GM21367 (cell line): ENCODE measurements around the gene ARL14EP.

Experiments
- ATAC-seq: cut with Tn5 transposase; IDR thresholded peaks from one replicate; pipeline ENCODE4 v1.9.1; 2021; ENCODE audit not compliant: unreplicated experiment

The ARL14EP gene

DNA sequence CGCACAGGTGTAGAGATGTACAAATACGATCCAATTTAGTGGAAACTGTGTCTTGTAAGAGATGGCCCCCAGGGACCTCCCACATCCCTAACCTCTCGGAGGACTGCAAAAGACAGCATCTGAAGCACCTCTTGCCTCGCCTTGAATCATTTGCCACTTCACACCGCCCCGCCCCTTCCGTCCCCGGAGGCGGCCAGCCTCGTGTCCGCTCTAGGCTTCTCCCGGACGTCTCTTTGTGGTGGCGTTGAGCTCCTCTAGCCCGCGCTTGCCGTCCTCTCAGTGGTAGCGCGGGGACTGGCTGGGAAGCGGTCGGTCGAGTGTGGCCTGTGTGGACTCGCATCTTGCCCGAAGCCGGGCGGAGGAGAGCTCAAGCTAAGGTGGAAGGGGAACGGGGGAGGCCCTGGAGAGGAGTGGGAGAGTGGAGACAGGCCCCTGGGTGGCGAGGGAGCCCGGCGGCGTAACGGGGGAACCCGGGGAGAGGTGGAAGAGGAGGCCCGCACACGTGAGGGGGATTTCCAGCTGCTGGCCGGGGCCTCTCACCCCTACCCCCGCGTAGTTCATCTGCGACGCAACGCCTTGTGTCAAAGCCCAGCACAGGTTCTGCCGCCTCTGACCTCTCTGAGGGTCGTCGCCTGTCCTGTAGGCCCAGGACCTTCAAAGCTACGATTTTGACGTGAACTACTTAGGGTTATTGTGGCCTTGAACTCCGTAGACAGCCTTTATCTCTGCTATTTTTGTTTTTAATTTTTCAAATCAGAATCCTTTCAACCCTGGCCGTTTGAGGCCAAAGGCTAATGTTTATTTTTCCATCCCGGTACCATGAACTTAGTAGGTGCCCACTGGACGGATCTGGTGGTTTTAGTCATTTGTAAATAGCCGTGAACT, at the start of gene ARL14EP:
Gene ARL14EP (plus strand): TSS at position 279 of the 885 bp plus-strand sequence. CDS start 7,845 bp downstream, outside the sequence.
- peak; percentile 97 for ATAC-seq

DNA sequence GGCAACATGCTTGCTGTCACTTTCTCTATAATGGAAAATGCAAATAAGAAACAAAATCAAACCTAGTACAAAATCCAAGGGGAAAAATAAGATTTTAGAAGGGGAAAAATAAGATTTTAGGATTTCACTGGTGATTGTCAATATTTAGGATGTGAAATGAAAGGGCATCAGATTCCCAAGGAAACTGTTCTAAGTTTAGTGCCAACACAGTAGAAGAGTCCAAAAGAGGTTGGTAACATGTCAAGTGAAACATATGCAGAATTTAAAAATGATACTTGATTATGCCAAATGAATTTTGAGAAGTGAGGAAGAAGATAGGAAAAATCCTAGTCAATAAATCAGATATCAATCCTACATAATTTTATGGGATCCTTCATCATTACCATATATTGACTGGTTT, 45.7 kb upstream of the ARL14EP start:
- no peak for ATAC-seq

DNA sequence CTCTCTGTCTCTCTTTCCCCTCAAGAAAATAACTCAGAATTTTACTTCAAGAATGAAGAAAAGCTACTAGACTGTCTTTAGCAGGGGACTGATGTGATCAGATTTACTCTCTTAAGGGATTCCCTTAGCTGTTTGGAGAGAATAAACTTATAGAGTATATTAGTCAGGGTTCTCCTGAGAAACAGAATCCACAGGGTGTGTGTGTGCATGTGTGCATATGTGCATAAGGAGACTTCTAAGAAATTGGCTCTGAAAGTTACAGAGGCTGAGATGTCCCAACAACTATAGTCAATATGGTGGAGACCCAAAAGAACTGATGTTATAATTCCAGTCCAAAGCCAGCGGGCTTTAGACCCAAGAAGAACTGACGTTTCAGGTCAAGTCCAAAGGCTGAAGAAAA, 43.1 kb upstream of the ARL14EP start:
- ATAC-seq, result no peak

DNA sequence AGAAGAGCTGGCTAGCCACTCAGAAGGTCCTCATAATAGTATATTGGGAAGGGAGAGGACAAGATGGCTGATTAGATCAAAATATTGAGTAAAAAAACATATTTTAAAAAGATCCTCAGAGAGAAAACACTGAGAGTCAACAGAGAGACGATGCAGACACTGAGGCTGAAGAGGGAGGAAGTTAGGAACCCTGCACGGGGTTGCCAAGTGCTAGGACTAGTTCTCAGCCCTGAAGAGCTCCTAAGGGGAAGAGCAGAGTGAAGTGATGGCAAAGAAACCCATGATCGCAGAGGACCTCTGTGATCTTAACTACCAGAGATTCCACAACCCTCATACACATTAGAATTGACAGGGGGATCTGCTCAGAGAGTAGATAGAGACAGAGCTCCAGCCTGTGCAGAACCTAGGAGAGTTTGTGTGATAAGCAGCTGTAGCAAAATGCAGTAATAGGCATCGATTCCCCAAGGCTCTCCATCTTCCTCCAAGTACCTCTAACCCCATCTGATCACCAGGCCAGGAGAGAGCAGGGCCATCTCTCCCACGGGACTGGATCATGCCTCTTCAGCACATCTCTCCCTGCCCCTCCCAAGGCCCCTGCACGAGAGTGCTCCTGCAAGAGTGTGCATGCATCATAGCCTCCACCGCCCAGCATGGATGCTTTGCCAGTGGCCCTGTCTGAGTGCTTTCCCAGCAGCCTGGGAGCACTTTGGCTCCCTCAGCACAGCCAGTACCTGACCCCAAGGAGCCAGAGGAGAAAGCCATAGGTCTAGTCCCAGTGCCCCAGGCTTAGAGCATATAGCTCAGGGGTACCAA, 41.2 kb upstream of the ARL14EP start:
- peak; percentile 13 for ATAC-seq

DNA sequence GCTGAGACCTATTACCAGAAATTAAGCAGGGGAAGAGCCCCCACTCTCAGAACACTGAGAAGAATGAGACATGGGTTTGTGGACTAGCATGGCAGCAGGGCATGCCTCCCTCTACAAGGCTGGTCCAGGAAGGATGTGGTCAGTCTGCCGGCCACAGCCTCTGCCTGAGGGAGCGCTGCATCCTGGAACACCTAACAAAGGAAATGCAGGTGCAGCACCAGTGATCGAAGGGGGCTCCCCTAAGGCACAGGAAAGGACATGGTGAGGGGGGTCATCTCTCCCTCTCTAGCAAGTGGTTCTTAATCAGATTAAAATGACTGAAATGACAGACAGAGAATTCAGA, 40.6 kb upstream of the ARL14EP start:
- ATAC-seq, result peak; percentile 95

DNA sequence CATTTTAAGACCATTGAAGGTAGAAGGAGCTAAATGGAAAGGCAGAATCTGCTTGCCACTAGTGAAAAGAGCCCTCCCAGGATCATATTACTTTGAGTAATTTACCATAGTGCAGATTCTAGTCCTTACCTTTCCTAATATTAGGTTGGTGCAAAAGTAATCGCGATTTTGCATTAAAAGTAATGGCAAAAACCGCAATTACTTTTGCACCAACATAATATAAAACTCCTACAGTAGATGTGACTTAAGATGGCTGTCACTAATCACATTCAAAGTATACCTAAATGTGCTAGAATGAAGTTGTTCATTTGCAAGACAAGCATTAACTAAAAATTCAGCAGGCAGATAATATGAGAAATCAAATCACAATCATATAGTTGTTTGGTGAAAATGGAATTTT, 38.1 kb upstream of the ARL14EP start:
- no peak for ATAC-seq

DNA sequence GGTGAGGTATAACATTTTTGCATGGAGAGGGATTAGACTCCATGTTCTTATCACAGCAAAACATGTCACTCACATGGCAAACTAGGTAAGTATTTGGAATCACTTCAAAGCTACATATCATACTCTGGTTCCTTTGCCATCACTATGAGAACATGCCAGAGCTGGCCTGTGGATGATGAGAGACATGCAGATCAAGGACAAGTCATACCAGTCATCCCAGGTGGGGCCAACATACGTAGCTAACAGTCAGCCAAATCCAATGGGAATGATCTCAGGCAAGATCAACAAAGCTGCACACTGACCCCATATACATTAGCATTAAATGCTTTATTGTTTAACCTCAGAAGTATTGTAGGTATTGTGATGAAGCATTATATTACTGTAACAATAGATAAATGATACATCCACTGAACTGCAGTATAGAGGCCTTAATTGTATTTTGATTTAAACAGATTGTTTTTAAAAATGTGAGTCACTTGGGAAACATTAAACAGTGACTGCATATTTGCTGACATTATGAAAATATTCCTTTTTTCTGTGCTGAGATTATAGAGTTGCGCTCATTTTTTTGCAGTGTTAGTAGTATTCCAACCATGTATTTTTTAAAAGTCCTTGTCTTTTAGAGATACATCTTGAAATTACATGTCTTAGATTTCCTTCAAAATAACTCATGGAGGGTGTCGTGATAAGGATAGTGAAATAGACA, 37.3 kb upstream of the ARL14EP start:
- ATAC-seq, result no peak

DNA sequence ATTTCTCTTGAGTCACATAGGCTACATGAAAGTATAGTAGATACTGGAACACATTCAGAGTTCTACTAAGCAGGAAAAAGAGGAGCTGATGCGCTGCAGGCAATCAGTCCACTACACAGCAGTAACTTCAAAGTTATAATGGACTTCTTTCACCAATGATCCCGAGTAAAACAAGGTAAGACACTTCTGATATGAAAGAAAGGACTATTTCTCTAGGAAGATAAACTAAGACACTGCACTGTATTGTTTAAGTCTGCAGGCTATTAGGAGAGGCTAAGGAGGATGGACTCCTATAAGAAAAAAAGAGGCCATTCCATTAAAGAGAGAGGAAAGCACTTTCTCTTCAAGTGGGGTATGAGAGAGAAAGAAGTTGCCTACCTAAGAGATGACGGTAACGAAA, 31.6 kb upstream of the ARL14EP start:
- no peak for ATAC-seq

DNA sequence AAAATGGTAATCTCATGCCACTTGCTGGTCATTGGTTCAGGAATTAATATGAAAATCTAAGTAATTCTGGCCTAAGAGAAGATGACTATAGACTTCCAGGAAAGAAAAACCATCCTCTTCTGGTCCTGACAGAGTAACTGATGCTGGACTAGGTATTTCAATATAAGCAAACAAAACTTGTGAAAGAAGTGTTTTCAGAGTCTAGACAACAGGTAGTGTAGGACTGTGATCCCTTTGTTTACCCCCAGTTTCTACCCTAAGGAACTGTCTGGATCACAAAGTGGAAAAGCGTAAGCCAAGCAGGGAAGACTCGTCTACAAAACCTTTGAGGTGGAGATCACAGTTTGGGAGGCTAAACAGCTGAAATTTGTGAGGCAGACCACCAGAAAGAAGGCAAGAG, 30.4 kb upstream of the ARL14EP start:
- ATAC-seq, result no peak

DNA sequence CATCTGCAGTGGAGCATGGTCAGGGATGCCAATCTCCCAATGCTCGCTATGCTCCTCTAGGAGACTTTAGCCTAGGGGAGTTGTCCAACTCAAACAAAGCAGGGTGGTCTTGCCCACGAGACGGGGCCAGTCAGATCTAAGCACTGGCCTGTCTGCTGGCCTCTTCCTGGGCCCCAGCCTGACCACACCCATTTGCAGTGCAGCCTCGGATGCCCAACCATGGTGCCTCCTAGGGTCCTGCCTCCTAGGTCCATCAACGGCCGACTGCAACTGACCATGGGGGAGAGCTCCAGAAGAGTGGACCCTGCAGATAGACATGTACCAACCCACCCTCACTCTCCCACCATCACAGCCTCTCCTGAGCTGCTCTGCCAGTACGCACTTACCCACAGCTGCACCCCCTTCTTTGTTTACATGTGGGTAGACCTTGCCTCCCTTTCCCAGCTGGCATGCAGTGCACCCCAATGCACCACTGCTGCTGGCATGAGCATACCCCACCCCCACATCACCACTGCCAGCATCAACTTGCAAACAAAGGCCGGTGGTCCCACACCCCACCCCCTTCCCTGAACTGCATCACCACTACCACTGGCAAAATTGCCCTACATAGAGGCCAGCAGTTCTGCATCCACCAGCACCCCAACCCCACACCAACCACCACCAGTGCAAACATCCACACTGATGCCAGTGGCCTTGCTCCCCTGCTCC, 27.6 kb upstream of the ARL14EP start:
- no peak for ATAC-seq

DNA sequence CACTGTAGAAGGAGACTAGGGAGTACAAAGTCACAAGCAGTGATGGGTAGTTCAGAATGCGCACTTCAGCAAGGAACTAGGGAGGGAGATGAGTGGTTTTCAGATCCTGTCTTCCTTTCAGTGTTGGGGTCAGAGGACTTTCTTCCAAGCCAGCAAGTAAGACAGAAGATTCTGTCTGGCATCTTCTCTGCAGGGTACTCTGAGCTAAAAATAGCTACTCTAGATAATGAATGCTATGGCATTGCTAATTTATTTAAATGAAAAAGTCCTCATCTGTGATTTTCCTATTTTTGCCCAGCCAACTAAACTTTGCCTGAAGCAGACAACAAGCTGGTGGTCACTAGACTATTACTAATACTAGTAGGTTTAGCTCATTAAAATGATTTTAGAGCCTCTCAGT, 18.3 kb upstream of the ARL14EP start:
- no peak for ATAC-seq

DNA sequence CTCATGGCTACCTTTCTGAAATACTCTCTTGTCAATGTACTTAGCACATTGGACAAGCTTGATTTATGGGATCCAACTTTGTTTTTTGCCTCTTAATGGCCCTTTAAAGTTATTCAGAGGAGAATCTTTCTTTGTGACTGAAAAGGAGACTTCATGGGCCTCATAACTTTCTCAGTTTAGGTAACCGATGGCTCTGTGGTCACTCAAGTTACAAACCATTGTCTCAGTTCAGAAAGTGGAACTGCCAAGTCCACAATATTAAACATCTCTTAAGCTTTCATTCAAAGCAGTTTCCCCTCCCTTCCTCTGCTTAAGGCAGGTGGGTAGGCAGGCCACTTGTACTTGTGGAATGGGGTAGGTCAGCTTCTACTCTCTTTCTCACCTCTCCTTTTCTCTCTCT, 12.3 kb upstream of the ARL14EP start:
- peak; percentile 93 for ATAC-seq

DNA sequence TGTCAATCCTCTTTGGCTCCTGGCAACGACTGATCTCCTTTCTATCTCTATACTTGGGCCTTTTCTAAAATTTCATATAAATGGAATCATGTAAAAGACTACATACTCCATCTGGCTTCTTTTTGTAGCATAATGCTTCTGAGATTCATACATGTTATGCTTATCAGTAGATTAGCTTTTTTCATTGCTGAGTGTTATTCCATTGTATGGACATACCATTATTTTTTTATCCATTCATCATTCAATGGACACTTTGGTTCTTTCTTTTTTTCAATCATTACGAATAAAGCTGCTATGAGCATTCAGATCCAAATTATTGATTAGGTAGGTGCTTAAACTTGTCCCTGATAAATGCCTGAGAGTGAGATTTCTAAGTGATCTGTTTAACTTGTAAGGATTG, 11.7 kb upstream of the ARL14EP start:
- ATAC-seq, result no peak

DNA sequence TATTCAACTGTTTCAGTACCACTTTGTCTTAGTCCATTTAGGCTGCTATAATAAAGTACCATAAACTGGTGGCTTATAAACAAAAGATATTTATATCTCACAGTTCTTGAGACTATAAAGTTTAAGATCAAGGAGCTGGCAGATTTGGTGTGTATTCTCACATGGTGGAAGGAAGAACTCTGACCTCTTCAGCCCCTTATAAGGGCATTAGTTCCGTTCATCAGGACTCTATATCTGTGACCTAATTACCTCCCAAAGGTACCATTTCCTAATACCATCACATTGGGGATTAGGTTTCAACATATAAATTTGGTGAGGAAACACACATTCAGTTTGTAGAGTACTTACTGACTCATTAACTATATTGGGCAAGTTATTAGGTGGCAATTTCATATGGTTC, 10.7 kb upstream of the ARL14EP start:
- no peak for ATAC-seq

DNA sequence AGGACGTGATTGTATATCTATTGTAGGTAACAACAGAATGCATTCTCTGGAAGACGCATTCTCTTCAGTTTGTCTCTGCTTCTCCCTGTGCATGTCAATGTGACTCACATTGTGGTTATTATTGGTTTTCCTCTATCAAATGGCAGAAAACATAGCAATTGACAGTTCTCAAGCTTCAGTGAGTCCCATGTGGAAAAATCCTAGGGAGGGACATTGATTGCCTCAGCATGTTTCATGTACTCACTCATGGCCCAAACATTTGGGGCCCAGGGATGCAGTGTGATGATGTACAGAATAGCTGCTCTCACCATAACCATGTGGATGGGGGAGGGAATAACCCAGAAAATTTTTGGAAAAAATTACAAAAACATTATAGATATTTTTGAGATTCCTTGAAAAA, 9.3 kb upstream of the ARL14EP start:
- no peak for ATAC-seq

DNA sequence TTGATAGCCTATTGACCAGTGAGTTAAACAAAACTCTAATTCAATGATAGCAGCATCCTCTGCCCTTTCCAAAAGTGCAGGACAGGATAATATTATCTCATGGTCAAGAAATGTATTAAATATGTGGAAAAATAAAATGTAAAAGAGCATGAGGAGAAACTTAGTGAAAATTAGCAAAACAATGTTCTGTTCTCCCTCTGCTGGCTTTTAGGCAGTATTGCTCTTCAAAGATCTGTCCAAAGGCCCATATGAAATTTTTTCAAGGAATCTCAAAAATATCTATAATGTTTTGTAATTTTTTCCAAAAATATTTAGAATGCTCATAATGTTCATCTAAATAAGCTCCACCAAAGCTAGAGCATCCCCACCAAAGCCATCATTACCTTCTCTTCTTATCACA, 8.3 kb upstream of the ARL14EP start:
- no peak for ATAC-seq

DNA sequence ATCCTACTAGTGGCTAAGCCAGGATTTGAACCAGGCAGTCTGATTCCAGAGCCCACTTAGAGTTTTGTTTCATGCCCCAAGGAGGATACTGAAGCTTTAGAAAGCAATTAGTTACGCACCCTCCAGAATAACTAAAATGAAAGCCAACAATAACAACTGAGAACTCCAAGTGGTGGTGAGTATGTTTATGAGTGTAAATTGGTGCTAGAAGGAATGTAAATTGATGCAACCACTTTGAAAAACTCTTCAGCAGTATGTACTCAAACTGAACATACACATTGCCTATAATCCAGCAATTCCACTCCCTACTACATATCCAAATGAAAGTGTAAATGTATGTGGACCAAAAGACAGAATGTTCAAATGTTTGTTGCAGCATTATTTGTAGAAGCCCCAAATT, 6.7 kb upstream of the ARL14EP start:
- no peak for ATAC-seq

DNA sequence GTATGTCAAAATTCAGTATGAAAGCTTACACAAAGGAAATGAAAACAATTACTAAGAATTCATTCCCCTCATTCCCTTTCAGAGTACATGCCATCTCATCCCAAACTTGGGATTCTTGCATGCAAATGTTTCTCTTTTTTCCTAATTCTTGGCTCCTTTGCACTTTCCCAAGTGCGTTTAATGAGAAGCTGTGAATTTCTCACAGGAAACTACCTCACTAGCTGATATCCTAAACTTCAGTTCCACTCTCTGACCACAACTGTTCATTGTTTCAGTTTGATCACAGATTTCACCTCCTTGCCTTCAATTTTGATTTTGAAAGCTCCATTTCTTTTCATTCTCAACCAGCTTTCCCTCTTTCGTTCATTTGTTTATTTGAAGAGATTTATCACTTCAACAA, 5.9 kb upstream of the ARL14EP start:
- peak; percentile 69 for ATAC-seq

DNA sequence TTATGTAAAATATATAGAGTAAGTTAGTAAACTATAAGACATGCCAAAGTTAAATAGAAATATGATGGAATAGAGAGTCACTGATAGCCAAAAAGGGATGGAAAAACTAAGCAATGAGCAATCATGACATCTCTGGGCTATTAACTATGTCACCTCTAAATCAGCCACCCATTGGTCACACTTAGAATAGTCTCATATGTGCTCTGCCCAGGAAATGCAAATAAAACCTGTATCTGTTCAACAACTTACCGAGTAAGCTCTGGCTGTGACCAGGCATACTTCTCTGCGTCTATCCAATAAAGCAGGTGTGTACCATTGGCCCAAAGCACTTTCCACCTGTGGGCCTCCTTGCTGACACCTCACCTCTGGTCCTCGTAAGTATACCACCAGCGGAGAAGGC, 1.6 kb upstream of the ARL14EP start:
- ATAC-seq, result no peak

DNA sequence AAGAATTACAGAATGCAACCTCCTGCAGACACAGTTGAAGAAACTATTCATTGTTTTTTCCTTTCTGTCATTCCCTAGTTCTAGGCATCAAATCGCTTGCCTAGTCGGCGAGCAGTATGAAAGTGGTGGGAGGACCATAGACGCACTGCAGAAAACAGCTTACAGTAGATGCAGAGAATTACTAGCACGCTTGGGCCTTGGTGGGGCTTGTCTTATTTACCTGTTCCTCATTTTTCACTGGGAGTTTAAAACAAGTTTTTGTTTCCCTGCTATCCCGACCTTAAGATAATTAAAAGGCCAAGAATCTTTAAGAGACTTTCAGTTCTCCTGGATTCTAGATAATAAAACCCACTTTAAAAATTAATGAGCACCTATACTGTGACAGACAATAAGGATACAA, 713 bp upstream of the ARL14EP start:
- ATAC-seq, result no peak
